Activated T-helper 2 cell treated with anti-CD3 and anti-CD28 coated beads, Interferon-gamma antibody, Interleukin-2, Interleukin-4, amounts not matched to agents 10 μg/mL and 5 μg/mL and 100 μg/mL, durations not matched to agents 14 hours and 24 hours and 36 hours (primary cell): Measurements from ENCODE around the gene NFIX. TPM values are rescaled to one million over a fixed set of nuclear protein-coding genes. Genes with fewer than 3 reads are reported as not detected.

Experiments
- DNase-seq: peaks from one replicate; pipeline ENCODE4 v3.0.0; 2021; ENCODE audit warnings: low spot score
- H3K27ac Mint-ChIP-seq: one replicate; pipeline ENCODE4 v1.8.0; 2021; ENCODE audit warnings: mixed read lengths
- H3K27me3 Mint-ChIP-seq: one replicate; pipeline ENCODE4 v1.8.0; 2021; ENCODE audit warnings: low read depth, mixed read lengths
- H3K36me3 Mint-ChIP-seq: one replicate; pipeline ENCODE4 v1.8.0; 2021; ENCODE audit warnings: low read depth, mixed read lengths
- H3K4me1 Mint-ChIP-seq: one replicate; pipeline ENCODE4 v1.8.0; 2021; ENCODE audit warnings: low read depth, mixed read lengths
- H3K4me3 Mint-ChIP-seq: one replicate; pipeline ENCODE4 v1.8.0; 2021; ENCODE audit warnings: low read depth, mild to moderate bottlenecking, moderate library complexity, mixed read lengths
- H3K9me3 Mint-ChIP-seq: one replicate; pipeline ENCODE4 v1.8.0; 2021; ENCODE audit warnings: mixed read lengths
- intact Hi-C: fragments of 100-400 bp; cut with micrococcal nuclease; formaldehyde crosslinking; loops from one replicate; pipeline ENCODE4 v1.15.1; 2023
- total RNA-seq: library from RNA; stranded (reverse); gene quantifications from 2 replicates; pipeline ENCODE4 v1.2.3, GENCODE V29; 2022

Gene NFIX
- total RNA-seq, 1 donor from 2014 or later: 2.7 TPM

GRCh38 chr19:13138171-13138915 lies 143.1 kb downstream of the NFIX start:
- H3K27ac Mint-ChIP-seq: no peak overlapping the region
- DNase-seq: no peak
- no peaks in the 10 kb centered on the region for H3K9me3 Mint-ChIP-seq
- H3K36me3 Mint-ChIP-seq: peaks cover 57% of the 10 kb centered on the region
- intact Hi-C loops: no loop called here
- H3K4me1 Mint-ChIP-seq: peaks cover 8% of the 10 kb centered on the region
- H3K4me3 Mint-ChIP-seq: no peak overlapping the region
- H3K27me3 Mint-ChIP-seq: no peaks in the 10 kb centered on the region

GRCh38 chr19:13138916-13139198 lies 143.6 kb downstream of the NFIX start:
- DNase-seq: no peak
- Mint-ChIP-seq H3K36me3 (peaks cover 52% of the 10 kb centered on the region), H3K4me3 (no peak overlapping the region), H3K27ac (no peak overlapping the region), H3K9me3 (no peaks in the 10 kb centered on the region), H3K4me1 (peaks cover 3% of the 10 kb centered on the region), H3K27me3 (no peaks in the 10 kb centered on the region)
- intact Hi-C loops: no loop called here

- H3K4me3 Mint-ChIP-seq: no peak overlapping the region
- intact Hi-C loops: no loop called here
- no peak overlapping the region for H3K27ac Mint-ChIP-seq
- H3K4me1 Mint-ChIP-seq: peaks cover 3% of the 10 kb centered on the region
- DNase-seq: no peak
- peaks cover 48% of the 10 kb centered on the region for H3K36me3 Mint-ChIP-seq
- H3K27me3 Mint-ChIP-seq: no peaks in the 10 kb centered on the region
- no peaks in the 10 kb centered on the region for H3K9me3 Mint-ChIP-seq
Observed at GRCh38 chr19:13139633-13140311, 144.5 kb downstream of the NFIX start.

GRCh38 chr19:13146763-13147563 lies 151.7 kb downstream of the NFIX start:
- Mint-ChIP-seq H3K4me1 (peaks cover 15% of the 10 kb centered on the region), H3K4me3 (peak overlapping the region; percentile 30), H3K27me3 (no peaks in the 10 kb centered on the region), H3K9me3 (no peaks in the 10 kb centered on the region), H3K27ac (no peak overlapping the region), H3K36me3 (peaks cover 26% of the 10 kb centered on the region)
- no peak for DNase-seq
- intact Hi-C loops: no loop called here

Other genes starting within 250 kb of the NFIX start
- 0.11 TPM in 1 of 2 replicates, not detected in the other for gene BEST2, start 243.7 kb upstream of the NFIX start, total RNA-seq
- gene HOOK2, start 219.9 kb upstream of the NFIX start, total RNA-seq: 18.3 and 25.1 TPM in 2 replicates
- 333 and 351 TPM in 2 replicates for gene JUNB, start 204.0 kb upstream of the NFIX start, total RNA-seq
- gene PRDX2, start 193.7 kb upstream of the NFIX start, total RNA-seq: 274 and 279 TPM in 2 replicates
- gene THSD8, start 193.4 kb upstream of the NFIX start, total RNA-seq: 28.6 and 29.8 TPM in 2 replicates
- gene RNASEH2A, start 188.9 kb upstream of the NFIX start, total RNA-seq: 38.3 and 40.6 TPM in 2 replicates
- not detected in 2 replicates for gene RTBDN, start 160.9 kb upstream of the NFIX start, total RNA-seq
- gene MAST1, start 157.0 kb upstream of the NFIX start, total RNA-seq: 5.2 and 6.5 TPM in 2 replicates
- gene DNASE2, start 114.0 kb upstream of the NFIX start, total RNA-seq: 21.9 and 25.6 TPM in 2 replicates
- 0.62 and 0.97 TPM in 2 replicates for gene KLF1, start 108.3 kb upstream of the NFIX start, total RNA-seq
- gene GCDH, start 104.3 kb upstream of the NFIX start, total RNA-seq: 51.6 and 53.2 TPM in 2 replicates
- gene SYCE2, start 76.2 kb upstream of the NFIX start, total RNA-seq: 1.9 and 3.2 TPM in 2 replicates
- gene FARSA, start 61.8 kb upstream of the NFIX start, total RNA-seq: 165 and 166 TPM in 2 replicates
- gene CALR, start 56.9 kb upstream of the NFIX start, total RNA-seq: 984 and 991 TPM in 2 replicates
- 189 and 196 TPM in 2 replicates for gene RAD23A, start 49.6 kb upstream of the NFIX start, total RNA-seq
- 29.2 and 32.6 TPM in 2 replicates for gene GADD45GIP1, start 38.3 kb upstream of the NFIX start, total RNA-seq
- 0.16 TPM in 1 of 2 replicates, not detected in the other for gene DAND5, start 25.9 kb upstream of the NFIX start, total RNA-seq
- 5.5 and 5.6 TPM in 2 replicates for gene LYL1, start 107.4 kb downstream of the NFIX start, total RNA-seq
- gene TRMT1, start 121.3 kb downstream of the NFIX start, total RNA-seq: 112 and 116 TPM in 2 replicates
- gene NACC1, start 122.8 kb downstream of the NFIX start, total RNA-seq: 117 and 132 TPM in 2 replicates
- gene STX10, start 154.9 kb downstream of the NFIX start, total RNA-seq: 68.9 and 69.1 TPM in 2 replicates
- 140 and 143 TPM in 2 replicates for gene IER2, start 154.9 kb downstream of the NFIX start, total RNA-seq